Measurements from ENCODE around the gene JARID2.
"Not testable (repeated sequence)": the region's sequence is repeated elsewhere in the genome, so short reads cannot be mapped to it uniquely, and the experiment has no call there.

JARID2 gene

DNA sequence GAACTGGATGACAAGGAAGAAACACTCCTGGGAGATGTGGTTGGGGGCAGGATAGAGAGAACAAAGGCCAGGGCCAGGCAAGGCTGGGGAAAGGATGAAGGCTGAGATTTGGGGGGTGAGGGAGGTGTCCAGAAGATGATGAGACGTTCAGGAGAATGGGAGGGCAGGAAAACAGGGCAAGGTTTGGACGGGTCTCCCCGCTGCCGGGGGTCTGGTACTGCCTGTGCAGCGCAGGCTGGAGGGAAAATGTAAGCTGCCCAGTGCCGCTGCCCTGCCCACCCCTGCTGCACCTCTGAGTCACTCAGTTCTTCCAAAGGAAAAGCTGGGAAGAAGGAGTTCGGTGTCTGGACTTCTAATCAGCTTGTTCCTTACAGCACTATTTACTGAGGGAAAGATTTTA is 286.1 kb downstream of the JARID2 start:
- no peak for DNase-seq

DNA sequence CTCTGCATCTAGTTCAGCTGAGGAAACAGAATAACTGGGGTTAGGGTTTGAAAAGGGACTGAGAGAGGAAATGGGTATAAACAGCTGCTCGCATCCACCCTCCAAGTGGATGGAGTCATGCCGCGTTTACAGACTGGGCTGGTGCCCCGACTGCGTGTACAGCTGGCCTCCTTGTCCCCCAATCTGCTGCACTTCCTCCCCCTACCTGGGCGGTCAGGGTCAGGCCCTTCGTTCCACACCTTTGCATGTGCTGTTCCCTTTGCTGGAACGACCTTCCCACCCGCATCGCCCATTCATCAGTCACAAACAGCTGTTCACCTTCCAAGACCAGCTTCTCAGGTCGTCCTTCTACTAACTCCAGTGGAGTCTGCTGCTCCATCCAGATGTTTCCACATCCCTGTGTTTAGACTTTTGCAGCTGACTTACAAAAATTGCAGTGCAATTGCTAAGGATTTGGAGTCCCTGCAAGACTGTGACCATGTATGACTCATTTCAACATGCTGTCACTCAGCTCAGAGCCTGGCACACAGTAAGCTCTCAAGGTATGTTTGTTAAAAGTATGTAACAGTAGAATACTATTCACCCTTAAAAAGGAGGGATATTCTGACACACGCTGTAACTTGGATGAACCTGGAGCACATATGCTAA is 287.6 kb downstream of the JARID2 start:
- DNase-seq: no peak

DNA sequence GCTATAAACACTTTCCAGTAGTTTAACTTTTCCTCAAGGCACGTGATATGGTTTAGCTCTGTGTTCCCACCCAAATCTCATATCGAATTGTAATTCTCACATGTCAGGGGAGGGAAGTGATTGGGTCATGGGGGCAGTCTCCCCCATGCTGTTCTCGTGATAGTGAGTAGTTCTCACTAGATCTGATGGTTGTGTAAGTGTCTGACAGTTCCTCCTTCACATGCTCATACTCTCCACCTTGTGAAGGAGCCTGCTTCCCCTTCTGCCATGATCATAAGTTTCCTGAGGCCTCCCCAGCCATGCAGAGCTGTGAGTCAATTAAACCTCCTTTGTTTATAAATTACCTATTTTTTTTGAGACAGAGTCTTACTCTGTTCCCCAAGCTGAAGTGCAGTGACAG is 289.1 kb downstream of the JARID2 start:
- DNase-seq: no peak

DNA sequence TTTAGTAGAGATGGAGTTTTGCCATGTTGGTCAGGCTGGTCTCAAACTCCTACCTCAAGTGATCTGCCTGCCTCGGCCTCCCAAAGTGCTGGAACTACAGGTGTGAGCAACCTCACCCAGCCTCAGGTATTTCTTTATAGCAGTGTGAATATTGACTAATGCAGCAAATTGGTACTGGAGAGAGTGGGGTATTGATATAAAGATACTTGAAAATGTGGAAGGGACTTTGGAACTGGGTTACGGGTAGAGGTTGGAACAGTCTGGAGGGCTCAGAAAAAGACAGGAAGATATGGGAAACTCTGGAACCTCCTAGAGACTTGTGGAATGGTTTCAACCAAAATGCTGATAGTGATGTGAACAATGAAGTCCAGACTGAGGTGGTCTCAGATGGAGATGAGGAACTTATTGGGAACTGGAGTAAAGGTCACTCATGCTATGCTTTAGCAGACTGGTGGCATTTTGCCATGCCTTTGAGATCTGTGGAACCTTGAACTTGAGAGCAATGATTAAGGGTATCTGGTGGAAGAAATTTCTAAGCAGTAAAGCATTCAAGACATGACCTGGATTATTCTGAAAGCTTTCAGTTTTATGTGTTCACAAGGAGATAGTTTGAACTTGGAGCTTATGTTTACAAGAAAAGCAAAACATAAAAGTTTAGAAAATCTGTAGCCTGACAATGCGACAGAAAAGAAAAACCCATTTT is 289.8 kb downstream of the JARID2 start:
- DNase-seq: no peak

DNA sequence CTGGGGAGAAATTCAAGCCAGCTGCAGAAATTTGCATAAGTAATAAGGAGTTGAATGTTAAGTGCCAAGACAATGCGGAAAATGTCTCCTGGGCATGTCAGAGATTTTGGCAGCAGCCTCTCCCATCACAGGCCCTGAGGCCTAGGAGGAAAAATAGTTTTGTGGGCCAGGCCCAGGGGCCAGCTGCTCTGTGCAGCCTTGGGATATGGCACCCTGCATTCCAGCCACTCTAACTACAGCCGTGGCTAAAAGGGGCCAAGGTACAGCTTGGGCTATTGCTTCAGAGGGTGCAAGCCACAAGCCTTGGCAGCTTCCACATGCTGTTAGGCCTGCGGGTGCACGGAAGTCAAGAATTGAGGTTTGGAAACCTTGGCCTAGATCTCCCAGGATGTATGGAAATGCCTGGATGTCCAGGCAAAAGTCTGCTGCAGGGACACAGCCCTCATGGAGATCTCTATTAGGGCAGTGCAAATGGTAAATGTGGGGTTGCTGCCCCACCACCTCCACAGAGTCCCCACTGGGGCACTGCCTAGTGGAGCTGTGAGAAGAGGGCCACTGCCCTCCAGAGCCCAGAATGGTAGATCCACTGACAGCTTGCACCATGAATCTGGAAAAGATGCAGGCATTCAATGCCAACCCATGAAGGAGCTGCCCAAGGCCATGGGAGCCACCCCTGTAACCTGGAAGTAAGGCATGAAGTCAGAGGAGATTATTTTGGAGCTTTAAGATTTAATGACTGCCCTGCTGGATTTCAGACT is 290.5 kb downstream of the JARID2 start:
- no peak for DNase-seq

DNA sequence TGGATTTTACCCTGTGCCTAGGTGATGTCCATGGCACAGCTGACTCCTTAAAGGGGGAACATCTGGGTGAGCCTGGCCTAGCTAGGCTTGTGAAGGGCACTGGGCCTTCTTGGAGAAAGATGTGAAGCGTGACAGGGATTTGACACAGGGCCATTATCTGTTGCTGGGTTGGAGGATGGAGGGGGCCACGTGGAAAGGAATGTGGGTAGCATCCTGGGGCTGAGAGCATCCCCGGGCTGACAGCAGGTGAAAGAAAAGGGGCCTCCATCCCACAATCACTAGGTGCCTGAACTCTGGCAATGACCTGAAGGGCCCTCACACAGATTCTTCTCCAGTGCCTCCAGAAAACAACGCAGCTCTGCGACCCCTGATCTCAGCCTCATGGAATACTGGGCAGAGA is 292.2 kb downstream of the JARID2 start:
- DNase-seq: no peak

DNA sequence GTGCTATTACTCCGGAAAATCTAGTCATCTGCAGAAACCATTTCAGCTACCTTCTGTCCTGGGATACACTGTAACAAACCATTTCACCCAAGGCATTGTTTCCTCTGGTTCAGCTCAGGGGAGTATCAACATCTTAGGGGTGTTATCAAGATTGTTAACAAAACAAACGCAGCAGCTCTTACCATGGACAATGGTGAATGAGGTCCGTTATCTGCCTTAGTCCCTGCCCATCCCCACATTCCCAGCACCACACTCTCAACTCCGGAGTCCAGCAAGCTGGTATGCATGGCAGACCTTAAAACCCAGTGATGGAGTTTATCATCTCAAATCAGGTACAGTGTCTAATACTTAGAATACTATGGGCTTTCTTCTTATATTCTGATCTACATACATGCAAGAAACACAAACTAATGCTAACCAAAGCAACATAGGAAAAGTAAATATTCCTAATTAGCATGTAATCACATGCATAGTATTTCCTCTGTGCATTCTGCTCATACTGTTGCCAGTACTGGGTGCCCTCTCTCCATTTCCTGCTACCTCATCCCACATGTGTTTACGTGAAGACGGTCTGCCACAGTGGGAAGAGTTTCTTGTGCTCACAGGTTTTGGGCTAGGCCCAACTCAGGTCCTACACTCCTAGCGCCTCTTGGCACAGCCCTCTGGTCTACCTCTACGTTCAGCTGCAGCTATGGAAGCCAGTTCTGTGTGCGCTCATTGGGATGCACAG is 293.1 kb downstream of the JARID2 start:
- no peak for DNase-seq

DNA sequence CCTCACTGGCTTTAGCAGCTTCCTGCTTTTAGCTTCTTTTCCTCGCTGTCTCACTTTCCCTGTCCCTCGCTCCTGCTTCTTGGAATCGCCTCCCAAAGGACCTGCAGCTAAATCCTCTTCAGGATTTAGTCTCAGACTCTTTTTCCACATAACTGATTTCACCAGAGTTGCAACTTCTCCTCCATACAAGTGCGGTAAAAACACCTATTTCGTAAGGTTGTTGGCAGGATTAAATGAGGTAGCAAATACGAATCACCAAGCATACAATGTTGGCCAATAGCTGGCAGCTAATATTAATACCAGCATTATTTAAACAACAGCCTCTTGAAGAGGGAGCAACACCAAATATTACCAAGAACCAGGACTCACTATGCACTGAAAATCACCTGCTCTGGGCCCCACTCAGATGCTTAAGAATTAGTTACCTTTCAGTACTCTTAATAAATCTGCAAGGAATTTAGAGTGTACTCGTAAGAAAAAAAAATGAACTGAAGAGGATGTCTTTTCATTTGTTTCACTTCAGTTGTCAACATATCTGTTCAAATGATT is 293.9 kb downstream of the JARID2 start:
- DNase-seq: no peak

DNA sequence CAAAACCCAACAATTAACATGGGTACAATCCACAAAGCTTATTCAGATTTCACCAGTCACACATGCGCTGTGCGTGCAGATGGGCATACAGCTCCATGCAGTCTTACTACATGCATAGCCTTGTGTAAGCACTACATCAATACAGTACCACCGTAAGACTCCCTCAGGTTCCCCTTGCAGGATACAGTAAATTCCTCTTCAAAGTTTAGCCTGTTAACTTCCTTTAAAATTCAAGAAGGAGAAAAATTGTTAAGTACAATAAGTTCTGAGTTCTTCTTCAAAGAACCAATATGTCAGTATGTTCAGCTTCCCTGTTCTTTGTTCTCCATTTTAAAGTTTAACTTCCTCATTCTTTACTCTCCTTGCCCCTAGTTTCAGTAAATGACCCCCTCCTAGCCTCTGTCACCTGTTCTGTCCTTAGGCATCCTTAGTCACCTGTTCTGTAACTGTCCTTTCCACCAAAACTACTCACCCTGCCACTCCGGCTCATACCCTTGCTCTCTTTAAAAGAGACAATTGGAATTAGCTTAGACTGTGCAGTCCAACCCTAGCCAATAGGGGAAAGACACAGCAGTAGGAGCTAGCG is 297.6 kb downstream of the JARID2 start:
- DNase-seq: not testable (repeated sequence)

DNA sequence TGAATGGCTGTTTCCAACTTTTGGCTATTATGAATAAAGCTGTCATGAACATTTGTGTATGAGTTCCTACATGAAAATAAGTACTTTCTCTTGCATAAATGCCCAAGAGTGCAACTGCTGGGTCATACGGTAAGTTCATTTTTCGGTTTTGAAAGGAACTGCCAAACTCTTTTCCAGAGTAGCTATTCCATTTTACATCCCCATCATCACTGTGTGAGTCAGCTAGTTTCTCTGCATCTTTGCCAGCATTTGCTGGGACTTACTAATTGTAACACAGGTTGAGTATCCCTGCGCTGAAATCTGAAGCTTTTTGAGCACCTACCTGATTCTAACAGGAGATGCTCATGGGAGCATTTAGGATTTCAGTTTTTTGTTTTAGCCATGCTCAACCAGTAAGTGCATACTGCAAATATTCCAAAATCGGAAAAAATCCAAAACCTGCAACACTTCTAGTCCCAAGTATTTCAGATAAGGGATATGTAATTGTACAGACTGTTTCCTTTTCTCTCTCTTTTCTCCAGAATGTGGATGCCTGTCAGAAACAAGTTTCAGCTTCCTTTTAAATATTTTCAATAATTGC is 298.5 kb downstream of the JARID2 start:
- DNase-seq: no peak

DNA sequence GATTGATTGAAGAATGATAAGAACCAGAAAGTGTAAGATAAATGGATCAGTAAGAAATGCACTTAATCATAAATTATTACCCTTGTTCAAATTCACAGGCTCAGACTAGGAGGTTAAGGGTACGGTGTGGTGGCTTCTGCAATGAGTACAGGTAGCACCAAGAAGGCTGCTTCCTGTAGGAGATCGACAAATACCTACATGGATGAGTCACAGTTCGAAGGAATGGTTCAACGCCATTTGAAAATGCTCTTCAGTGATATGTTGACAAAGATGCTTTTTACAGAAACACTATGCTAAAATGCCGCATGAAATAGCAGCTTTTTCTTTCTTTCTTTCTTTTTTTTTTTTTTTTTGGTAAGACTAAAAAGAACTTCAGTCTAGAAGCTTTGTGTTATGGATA is 300.7 kb downstream of the JARID2 start:
- DNase-seq: no peak

DNA sequence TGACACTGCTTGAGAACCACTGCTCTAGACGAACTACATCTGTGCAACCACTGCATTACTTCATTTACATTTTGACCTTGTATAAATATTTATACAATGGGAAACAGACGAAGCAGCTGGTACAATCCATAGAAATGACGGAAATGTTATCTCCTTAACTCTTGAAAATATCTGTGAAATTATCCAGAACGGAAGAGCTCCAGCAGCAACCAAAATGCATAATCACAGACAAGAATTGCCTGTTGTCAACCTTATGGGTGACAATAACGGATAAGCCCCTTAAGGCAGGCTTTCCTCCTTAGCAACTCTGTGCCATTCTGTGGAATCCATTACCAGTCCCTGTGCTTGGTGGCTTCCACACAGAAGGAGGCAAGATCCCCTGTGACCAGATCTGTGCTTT is 301.5 kb downstream of the JARID2 start:
- DNase-seq: no peak

DNA sequence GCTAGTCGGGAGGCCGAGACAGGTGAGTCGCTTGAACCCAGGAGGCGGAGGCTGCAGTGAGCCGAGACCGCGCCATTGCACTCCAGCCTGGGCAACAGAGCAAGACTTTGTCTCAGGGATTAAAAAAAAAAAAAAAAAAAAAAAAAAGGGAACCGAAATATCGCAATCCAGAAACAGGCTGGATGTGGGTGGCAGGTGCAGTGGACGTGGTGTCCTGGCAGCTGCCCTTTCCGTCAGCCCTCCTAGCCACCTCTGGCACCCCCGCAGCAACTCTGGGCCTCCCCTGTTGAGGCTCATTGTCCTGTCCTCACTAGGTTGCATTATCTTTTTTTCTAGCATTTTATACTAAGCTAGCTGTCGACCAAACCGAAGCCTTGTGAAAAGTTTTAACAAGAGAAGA is 303.5 kb downstream of the JARID2 start:
- DNase-seq: no peak

DNA sequence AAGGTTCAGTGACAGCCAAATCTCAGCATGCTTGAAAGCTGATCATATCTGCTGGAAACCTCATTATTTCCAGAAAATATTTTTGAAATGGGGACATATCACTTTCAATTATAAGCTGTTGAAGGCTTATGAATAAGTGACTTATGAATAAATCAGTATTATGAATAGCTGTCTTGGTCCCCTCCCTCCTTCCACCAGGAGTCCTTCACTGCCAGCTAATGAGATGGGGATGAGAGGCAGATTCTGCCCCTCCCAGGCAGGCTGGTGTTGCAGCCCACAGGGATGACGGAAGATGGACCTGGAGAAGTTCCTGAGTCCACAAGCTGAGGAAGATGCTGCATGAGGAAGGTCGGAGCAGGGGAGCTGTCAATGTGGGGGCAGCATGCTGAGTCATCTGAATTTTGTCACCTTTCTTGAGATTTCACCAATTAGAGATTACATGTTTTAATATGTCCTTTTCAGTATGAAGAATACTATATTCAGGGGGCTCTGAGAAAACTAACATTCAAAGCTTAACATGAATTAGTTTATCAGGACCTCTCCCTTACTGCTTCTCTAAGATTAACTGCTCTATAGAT is 304.8 kb downstream of the JARID2 start:
- DNase-seq: no peak

DNA sequence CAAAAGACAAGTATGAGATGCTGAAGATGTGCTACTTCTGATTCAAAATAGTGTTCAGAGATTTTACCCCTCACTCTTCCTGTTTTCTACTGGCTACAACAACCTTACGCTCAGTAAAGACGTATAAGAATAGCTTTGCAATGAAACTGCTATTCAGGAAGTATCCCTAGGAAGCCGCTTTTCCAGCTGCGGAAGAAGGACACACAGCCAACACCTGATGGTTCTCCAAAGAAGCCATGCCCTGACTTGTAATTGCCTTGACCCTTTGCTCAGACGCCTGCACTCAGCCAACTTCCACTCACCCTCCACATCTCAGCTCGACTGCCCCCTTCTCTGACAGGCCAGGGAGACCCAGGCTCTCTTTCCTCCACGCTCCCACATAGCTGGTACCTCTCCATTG is 305.4 kb downstream of the JARID2 start:
- DNase-seq: no peak

DNA sequence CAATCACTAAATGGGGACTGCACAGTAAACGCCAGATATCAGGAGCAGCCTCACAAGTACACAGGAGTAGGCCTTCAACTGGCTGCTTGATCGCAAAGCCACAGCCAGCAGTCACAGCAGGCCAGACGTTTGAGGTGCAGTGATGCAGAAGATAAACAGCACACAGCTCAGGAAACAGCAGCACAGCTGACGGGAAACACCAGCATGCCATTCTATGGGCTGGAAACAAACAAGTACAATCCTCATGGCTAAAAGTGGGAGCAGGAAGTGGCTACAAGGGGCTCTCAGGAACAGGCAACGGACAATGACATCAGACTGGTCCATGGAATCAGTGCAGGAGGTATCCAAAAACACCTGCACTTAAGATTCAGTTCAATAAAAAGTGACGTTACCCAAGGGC is 305.9 kb downstream of the JARID2 start:
- no peak for DNase-seq

DNA sequence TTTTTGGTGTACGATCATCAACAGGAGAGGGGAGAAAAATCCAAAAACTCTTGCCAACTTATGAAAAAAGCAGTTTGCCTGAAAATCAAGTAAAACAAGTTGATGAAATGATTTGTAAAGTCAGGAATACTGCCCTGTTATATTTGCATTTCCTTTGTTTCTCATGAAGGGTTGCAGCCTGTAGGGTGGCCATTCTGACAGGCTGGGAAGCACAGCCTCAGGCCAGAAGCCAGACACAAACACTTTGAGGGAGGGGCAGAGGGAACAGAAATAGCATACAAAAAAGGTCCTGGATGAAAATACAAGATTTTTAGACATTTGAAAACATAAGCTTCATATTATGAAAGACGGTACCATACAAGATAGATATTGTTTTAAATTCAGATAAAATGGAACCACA is 307.2 kb downstream of the JARID2 start:
- DNase-seq: no peak

DNA sequence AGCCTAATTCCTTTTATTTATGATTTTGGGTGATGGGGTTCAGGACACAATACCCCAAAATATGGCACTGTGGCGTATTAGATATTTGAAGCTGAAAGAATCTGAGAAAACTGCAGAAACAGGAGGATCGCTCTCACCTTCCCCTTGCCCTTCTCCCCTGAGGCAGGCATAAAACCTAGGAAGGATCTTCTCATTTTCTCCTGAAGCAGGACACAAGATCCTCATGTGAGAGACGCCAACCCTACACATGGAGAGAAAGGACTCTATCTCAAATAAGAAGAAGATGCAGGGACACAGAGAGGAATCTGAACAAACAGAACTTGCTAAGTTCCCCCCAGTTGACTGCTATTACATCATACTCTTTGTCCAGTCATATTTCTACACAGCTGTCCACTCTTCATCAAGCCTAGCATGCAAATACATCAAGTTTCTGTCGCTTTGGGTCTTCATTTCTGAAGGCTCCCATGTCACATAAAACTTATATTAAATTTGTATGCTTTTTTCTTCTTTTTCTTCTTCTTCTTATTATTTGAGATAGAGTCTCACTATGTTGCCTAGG is 307.9 kb downstream of the JARID2 start:
- DNase-seq: no peak

DNA sequence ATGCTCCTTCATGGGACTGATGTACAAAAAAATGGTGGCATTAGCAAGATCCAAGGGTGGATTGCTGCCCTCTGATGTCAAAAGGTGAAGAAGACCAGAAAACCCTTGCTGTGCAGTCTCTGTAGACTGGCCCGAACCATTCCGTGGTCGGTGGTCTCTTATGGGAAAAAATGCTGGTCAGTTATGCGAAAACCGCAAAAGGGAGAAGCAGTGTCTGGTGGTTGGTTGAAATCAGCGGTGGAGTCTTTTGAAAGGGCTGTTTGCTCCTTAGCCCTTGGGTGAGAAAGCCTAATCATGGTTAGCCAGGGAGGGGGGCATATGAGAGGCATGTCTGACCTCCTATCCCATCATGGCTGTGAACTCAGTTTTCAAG is 308.8 kb downstream of the JARID2 start:
- DNase-seq: no peak

DNA sequence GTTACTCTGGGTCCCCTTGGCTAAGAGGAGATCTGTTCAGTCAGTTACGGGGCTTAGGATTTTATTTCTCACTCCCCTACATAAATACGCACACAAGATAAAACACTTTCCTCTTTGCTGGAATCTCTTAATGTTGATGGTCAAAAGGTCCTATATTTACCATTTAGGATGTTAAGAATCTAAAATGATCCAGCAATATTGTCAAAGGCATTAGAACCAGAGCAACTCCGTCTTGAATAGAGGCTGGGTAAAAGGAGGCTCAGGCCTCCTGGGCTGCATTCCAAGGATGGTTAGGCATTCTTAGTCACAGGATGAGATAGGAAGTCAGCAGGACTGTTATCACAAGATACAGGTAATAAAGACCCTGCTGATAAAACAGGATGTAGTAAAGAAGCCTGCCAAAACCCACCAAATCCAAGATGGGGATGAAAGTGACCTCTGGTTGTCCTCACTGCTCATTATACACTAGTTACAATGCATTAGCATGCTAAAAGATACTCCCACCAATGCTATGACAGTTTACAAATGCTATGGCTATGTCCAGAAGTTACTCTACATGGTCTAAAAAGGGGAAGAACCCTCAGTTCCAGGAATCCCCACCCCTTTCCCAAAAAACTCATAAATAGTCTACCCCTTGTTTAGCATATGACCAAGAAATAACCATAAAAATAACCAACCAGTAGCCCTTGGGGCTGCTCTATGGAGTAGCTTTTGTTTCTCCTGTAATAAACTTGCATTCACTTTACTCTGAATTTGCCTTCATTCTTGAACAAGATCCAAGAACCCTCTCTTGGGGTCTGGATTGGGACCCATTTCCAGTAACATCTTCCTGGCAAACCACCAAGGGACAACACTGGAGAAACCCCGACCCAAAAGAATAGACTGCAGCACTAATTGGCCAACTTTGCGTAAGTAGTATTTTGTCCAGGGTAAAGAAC is 309.5 kb downstream of the JARID2 start:
- DNase-seq: no peak

DNA sequence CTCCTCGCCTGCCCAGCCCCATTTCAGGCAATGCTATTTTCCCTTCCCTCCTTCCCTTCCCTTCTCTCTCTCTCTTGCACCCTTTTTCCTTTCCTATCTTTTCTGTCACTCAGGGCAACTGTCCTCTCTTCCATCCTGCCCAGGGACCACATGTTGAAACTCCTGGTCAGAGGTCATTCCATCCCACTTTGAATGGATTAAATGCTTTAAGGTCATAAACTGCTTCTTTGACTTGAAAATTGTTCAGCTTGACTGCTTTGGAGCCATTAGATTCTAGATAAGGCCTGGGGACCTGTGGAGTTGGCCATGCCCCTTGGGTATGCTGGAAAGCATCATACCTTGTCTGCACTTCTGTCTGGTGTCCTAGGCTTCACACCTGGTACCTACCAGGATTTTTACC is 310.8 kb downstream of the JARID2 start:
- no peak for DNase-seq
